Mesenteric fat pad (tissue), 1 donor: ENCODE results near the gene FYB2. TPM values are rescaled to one million over a fixed set of nuclear protein-coding genes. Genes with fewer than 3 reads are reported as not detected.

ENCODE experiments used
- DNase-seq: peaks from one replicate; pipeline ENCODE4 v3.0.0-alpha.2; 2020; ENCODE audit warnings: low spot score
- total RNA-seq: library from RNA; stranded (reverse); fragmentation: NEBNext Ultra II Directional; extraction: Animal tissue kit (Norgen Biotek cat#: 25700); gene quantifications from one replicate; pipeline ENCODE4 v1.2.1, GENCODE V29; 2021
- donor health status: DM: yes; HTN: yes; CAD: no.

Gene FYB2
- total RNA-seq, 1 donor from 2014 or later = not detected

DNA sequence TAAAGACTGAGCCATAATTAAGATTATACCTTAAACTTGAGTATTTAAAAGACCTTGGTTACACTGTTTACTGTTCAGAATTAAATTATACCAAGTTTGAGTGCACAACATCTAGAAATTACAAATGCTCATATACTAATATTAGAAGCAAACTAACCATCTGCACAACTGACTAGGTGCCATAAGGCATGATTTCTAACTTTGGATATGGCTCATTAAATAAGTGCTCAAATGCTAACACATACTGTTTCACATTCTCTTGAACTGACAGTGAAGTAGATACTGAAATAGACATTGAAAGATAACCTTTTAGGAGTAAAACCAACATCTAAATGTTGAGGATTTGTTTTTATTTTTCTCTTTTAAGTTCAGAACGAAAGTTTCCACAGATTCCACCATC, 100.0 kb downstream of the FYB2 start:
- DNase-seq = no peak

DNA sequence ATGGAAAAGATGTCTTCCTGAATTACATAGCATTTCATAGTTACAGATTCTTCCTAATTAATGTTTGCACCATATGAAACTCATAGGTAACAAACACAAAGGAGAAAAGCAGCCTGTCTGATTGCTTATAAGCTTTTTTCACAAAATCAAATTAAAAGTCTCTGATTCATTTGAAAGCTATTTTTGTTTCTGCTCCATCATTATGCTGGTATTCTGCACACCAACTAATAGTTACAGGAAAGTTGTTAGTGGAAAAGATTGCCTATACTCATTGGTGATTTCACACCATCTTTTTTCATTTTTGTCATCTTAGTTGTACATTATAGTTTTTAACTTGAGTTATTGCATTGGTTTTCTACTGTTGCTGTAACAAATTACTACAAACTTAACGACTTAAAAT, 104.0 kb downstream of the FYB2 start:
- no peak for DNase-seq

DNA sequence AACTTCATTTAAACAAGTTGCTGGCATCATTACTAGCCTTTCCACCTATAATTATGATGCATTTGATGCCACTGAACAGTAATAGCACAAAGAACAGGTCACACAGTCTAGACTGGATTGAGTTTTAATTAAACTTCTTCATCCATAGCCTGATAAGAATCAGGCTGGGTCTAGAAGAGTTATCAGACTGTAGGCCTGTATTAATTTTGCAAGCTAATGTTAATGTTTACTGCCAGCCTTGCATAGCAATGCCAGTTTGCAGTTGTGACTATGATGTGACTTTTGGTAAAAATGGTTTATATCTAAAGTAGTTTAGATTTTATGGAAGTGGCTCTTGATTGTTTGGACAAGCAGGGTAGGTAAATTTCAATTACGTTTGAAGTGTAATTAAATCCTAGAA, 106.1 kb downstream of the FYB2 start:
- no peak for DNase-seq

DNA sequence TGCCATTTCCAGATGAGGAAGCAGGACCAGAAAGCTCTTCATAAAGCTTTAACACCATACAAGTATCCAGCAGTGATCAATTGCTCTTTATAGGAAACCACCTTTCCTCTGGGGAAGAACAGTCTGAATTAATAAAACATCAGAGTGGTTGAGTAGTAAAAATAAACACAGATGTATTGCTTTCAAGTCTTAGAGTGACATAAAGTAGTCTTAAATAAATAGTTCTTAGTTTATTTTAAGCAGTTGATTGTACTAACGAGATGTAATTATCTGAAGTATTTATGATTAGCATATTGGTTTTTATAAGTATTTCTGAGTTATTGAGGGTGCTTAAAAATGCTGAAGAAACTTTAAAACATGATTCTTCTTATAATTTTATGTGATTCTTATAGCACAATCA, 107.1 kb downstream of the FYB2 start:
- DNase-seq = no peak

DNA sequence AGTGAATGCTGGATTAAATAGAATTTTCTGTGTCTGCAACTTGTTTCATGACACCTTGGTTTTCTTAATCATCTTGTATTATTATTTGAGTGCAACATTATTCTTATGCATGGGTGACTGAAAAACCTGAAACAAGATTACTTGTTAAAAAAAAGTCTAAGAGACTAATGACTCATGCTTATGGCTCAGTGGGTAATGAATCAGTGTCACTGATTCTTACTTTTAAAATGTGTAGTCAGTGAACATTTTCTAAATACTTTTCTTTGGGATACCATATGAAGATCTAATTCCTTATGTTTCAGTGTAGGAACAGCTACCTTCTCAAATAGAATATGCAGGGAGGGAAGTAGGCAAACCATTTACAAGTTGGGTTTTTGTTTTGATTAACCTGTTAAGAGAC, 108.6 kb downstream of the FYB2 start:
- DNase-seq = no peak

DNA sequence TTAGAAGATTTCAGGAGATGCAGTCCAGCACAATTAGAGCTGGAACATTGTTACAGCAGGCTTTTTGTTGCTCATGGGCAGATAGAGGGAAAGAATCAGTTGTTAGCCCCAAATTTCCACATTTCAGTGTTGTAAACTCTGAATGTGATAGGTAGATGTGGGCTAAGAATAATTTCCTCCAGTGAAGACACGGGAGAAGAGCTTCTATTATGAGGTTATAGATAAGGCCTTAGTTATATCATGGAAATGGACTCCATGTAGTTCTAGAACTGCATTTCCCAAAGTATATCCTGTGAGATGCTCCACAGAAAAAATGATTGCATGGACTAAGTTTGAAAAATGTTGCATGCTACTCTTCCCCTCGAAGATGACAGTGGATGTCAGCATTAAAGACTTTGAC, 109.2 kb downstream of the FYB2 start:
- no peak for DNase-seq

DNA sequence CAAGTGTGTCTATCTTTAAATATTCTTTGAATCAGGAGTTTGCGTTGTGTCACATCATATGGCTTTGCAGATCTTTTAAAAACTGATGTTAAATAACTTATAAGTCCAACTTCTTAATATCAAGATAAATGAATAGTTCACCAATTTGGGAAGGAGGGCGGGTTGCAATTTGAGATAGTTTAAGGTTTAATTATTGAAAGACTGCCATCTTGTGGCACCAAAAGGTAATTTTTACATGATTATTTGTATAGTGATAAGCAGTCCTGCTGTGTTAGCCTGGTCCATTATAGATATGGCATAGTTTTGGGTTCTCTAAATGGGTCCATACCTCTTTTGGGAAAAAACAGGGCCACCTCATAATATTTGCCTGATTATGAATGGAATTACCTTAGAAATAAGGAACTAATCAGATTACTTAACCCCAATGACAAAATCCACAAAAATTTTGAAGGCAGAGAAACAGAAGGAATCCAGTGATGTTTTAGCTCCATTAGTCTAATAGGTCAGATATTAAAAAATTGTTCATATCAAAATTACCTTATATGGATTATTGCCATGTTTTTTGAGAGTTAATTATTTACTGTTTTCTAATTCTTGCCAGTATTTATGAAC, 109.8 kb downstream of the FYB2 start:
- no peak for DNase-seq

DNA sequence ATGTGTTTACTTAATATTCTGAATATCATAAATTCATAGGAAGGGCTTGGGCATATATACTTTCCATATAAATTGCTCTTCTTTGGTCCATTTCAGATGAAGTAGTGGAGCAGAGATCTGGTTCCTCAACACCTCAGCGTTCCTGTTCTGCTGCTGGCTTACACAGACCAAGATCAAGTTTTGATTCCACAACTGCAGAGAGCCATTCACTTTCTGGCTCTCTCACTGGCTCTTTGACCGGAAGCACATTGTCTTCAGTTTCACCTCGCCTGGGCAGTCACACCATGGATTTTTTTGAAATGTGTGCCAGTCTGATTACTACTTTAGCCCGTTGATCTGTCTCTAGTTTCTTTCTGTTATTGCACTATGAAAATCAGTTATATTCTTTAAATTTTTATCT, 111.8 kb downstream of the FYB2 start:
- DNase-seq = no peak

DNA sequence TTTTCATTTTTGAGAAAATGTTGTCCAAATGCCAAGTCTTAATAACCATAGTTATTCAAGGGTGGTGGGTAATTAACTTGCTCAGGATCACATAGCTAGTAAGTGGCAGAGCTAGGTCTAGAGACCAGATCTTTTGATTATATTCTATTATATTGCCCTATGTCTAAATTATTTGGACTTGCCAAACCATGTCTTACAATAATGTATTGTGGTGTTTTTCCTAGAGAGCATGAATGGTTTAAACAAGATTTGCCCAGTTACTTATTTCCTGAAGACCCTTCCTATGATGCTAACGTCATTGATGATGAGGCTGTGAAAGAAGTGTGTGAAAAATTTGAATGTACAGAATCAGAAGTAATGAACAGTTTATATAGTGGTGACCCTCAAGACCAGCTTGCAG, 115.5 kb downstream of the FYB2 start:
- DNase-seq = no peak

DNA sequence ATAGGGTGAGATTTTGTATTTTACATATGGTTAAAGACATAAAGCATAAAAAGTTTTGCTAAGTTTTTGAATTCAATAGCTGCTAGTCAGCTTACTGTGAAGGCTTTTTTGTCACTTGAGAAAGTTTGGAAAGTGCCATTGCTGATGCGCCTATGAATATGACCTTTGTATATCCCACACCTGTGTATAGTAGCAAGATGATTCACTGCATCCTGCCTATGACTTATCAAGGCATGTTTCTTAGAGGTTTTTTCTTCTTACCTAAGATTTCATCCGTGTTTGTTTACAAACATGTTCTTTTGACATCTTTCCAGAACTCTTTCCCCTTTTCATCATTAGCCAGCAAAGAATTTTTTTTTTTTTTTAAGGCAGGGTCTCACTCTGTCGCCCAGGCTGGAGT, 122.5 kb downstream of the FYB2 start:
- DNase-seq = no peak

DNA sequence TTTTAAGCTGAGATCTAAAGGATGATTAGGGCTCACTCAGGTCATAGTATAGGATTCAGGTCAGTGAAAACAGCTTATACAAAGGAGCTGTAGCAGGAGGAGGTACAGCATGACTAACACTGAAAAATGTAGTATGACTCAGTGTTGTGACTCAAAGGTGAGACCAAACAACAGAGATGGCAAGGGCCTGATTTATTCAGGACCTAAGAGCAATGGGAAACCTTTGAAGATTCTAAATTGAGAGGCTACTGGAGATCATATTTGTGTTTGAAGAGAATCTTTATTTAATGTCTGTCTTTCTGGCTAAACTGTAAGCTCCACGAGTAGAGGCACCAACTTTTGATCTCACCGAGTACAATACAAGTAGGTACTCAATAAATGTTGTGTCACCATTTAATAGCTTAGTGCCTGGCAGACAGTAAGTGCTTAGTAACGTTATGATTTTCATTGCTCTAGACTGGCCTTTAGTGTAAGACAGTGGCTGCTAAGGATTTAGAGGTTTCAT, 130.6 kb downstream of the FYB2 start:
- no peak for DNase-seq

DNA sequence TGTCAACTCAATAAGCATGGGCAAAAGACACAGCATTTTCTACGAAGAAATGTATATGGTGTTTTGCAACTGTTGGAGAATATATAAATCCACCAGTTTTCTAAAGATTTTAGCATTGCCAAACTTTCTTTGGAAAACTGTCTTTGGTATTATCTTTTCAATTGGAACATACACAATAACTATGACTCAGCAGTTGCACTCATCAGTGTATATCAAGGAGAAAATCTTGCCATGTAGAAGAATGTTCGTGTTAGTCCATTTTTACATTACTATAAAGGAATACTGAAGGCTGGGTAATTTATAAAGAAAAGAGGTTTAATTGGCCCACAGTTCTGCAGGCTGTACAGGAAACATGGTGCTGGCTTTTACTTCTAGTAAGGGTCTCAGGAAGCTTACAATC, 133.0 kb downstream of the FYB2 start:
- DNase-seq = no peak

DNA sequence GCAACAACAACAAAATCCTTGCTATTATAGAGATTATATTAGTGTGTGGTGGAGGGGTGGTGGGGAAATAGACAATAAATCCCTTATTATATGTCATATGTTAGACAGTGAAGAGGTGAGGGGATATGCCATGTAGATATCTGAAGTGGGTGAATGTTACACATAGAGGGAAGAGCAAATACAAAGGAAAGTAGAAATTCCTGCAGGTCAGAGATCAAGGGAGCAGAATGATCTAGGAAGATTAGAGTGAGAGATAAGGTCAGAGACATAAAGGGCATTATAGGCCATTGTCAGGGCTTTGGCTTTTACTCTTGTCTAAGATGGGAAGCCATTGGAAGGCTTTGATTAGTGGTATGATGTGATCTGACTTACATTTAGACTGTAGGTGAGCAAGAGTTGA, 135.6 kb downstream of the FYB2 start:
- DNase-seq = no peak

DNA sequence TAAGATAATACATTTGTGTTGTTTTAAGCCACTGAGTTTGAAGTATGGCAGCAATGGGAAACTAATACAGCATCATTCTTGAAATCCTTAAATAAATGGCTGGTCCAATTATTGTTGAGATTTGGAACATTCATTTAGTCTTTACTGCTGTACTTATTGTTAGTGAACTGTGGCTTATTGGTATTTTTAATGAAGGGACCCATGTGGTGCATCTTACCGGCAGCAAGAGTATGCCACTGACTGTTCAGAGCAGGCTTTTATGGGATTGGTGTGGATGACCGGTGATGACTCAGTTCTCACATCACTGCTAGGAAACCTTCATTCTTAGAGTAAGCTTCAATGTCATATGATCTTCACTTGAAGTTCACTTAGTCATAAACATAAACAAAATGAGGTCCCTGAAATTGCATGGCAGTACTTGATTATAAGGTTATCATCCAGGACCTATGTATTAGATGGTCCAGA, 142.6 kb downstream of the FYB2 start:
- DNase-seq = no peak

DNA sequence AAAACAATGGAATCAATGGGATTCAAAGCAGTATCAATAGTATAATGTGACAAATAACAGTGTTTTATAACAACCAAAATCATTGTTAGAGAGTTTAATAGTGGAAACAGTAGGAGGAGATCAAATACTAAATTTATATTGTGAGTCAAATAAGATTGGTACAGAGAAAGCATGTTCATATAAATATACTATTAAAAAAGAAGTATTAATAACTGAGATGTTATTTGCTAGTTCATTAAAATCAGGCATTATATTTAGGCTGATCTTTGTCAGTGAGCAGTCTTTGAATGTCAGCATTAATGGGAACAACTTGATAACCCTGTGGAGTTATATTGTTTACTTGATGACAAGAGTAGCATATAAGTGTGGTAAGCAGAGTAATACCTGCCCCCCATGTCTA, 143.4 kb downstream of the FYB2 start:
- no peak for DNase-seq

DNA sequence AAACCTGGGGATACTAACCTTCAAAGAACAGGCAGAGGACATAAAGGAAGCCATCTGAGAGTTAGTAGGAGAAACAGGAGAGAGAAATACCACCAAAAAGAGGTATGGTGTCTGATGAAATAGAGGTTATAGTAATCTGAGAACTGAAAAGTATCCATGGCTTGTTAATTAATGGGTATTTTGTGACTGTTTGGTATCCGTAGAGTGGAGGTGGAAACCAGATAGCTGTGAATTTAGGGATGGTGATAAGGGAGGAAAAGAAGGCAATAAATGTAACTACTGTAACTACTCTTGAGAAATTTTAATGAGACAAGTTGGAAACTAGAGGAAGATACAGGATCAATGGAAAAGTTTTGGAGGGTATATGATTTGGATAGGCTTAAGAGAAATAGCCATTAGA, 146.6 kb downstream of the FYB2 start:
- DNase-seq = no peak

DNA sequence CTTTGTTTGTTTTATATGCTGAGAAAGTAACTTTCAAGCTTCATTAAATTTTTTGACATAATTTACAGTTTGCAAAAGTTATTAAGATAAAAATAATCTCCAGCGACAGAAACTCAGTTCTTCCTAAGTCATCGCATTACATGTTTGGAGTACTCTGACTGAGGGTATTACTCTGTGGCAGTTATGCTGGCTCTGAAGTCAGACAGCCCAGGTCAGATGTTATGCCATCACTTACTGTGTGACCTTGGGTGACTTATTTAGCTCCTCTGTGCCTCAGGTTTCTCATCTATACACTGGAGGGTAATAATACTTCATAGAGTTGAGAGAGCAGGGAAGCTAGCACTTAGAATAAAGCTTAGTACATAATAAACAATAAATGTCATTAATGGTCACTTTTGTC, 147.7 kb downstream of the FYB2 start:
- no peak for DNase-seq

DNA sequence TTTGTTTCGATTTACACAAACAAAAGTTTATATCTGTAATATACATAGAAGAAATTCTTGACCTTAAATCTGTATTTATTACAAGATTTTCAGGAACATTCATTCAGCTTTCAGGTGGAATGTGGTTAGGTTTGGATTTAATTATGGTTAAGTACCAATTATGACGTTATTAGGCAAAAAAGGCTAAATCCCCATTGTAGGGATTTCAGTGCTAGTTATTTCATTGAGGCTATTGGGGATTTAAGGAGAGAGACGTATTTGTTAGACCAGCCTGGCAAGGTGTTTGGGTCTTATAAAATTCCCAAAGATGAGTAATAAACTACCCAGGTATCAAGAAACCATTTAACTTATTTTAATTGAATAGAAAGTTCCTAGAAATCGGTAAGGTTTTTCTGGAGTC, 148.1 kb downstream of the FYB2 start:
- no peak for DNase-seq

DNA sequence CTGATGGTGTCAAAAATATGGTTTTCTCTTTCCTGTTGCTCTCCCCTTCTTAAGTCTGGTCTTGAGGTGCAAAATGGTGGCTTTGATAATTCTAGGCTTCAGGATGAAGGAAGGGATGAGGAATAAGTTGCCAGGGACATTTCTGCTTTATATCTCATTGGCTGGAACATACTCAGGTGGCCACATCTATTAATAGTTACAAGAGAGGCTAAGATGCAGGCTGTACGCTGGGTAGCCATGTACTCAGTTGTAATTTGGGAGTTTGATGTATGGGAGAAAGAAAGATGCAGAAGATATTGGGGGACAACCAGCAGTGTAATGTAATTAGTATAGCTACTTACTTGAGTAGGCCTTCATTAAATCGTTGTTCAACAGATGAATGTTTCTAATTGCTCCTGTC, 148.9 kb downstream of the FYB2 start:
- no peak for DNase-seq

Other genes starting within 250 kb of the FYB2 start
- gene PLPP3, start 239.8 kb downstream of the FYB2 start, total RNA-seq = 112 TPM
- 1.4 TPM for gene PRKAA2, start 174.1 kb downstream of the FYB2 start, total RNA-seq
- gene C8A, start 35.4 kb upstream of the FYB2 start, total RNA-seq = not detected
- not detected for gene C8B, start 146.6 kb upstream of the FYB2 start, total RNA-seq